ENCODE results near the gene RAB4B.
"Not testable (repeated sequence)": the region's sequence is repeated elsewhere in the genome, so short reads cannot be mapped to it uniquely, and the experiment has no call there.

RAB4B gene

GRCh38 chr19:40750874-40751537, 27.0 kb upstream of the RAB4B start, which contains the start of gene SNRPA:
TSS of gene SNRPA (plus strand) at chr19:40751203. CDS start at chr19:40751409, 206 bp downstream.
- peak; percentile 97 for DNase-seq

GRCh38 chr19:40752257-40752781, 25.7 kb upstream of the RAB4B start:
- DNase-seq: no peak

GRCh38 chr19:40754611-40755247, 23.3 kb upstream of the RAB4B start:
- peak; percentile 36 for DNase-seq

- no peak for DNase-seq
Observed at GRCh38 chr19:40755248-40755624, 22.8 kb upstream of the RAB4B start.

GRCh38 chr19:40755791-40756190, 22.3 kb upstream of the RAB4B start:
- no peak for DNase-seq

GRCh38 chr19:40756502-40757110, 21.4 kb upstream of the RAB4B start:
- peak; percentile 31 for DNase-seq

- DNase-seq: no peak
Observed at GRCh38 chr19:40758491-40758890, 19.6 kb upstream of the RAB4B start.

- no peak for DNase-seq
Observed at GRCh38 chr19:40759352-40759751, 18.7 kb upstream of the RAB4B start.

- no peak for DNase-seq
Observed at GRCh38 chr19:40762754-40763470, 15.1 kb upstream of the RAB4B start.

GRCh38 chr19:40763526-40763925, 14.5 kb upstream of the RAB4B start:
- no peak for DNase-seq

- no peak for DNase-seq
Observed at GRCh38 chr19:40763963-40764362, 14.1 kb upstream of the RAB4B start.

GRCh38 chr19:40766385-40766784, 11.7 kb upstream of the RAB4B start:
- DNase-seq: not testable (repeated sequence)

- DNase-seq: no peak
Observed at GRCh38 chr19:40768869-40769268, 9.2 kb upstream of the RAB4B start.

GRCh38 chr19:40771101-40771862, 6.8 kb upstream of the RAB4B start:
- peak; percentile 52 for DNase-seq

- no peak for DNase-seq
Observed at GRCh38 chr19:40774916-40775631, 3.0 kb upstream of the RAB4B start, which contains the start of gene MIA. TSS of gene MIA (plus strand) at chr19:40775521. CDS start at chr19:40775543, 22 bp downstream.

- no peak for DNase-seq
Observed at GRCh38 chr19:40775632-40776022, 2.4 kb upstream of the RAB4B start.

GRCh38 chr19:40776364-40776763, 1.7 kb upstream of the RAB4B start:
- no peak for DNase-seq

GRCh38 chr19:40776932-40777644, 959 bp upstream of the RAB4B start:
- DNase-seq: peak; percentile 95

GRCh38 chr19:40777645-40777936, 456 bp upstream of the RAB4B start:
- DNase-seq: no peak

GRCh38 chr19:40778706-40779284, 748 bp downstream of the RAB4B start:
- no peak for DNase-seq

GRCh38 chr19:40780582-40780981, 2.5 kb downstream of the RAB4B start:
- no peak for DNase-seq
